Measurements from ENCODE around the gene TBRG1.

TBRG1 gene

GRCh38 chr11:124611064-124611463 is 11.6 kb upstream of the TBRG1 start, which contains the start of gene PANX3:
TSS of gene PANX3 (plus strand) at chr11:124611428. CDS start at chr11:124611557, 129 bp downstream.
- intact Hi-C loops (cut with DNase I) = no loop called here
- no peak for DNase-seq

- no peak for DNase-seq
- intact Hi-C loops (cut with DNase I) = no loop called here
Measured at GRCh38 chr11:124612045-124612444, 10.6 kb upstream of the TBRG1 start.

- DNase-seq = no peak
- intact Hi-C loops (cut with DNase I) = no loop called here
Measured at GRCh38 chr11:124612567-124613246, 10.0 kb upstream of the TBRG1 start.

- no peak for DNase-seq
- intact Hi-C loops (cut with DNase I) = no loop called here
Measured at GRCh38 chr11:124618863-124619262, 3.8 kb upstream of the TBRG1 start.

GRCh38 chr11:124623861-124624525 is 1.3 kb downstream of the TBRG1 start:
- intact Hi-C loops (cut with DNase I) = no loop called here
- DNase-seq = no peak

- no peak for DNase-seq
- intact Hi-C loops (cut with DNase I) = no loop called here
Measured at GRCh38 chr11:124625504-124626168, 3.0 kb downstream of the TBRG1 start.

GRCh38 chr11:124627546-124627945 is 4.9 kb downstream of the TBRG1 start:
- no peak for DNase-seq
- intact Hi-C loops (cut with DNase I) = no loop called here

- intact Hi-C loops (cut with DNase I) = no loop called here
- no peak for DNase-seq
Measured at GRCh38 chr11:124629961-124630360, 7.3 kb downstream of the TBRG1 start.

GRCh38 chr11:124633355-124633754 is 10.7 kb downstream of the TBRG1 start:
- DNase-seq = no peak
- intact Hi-C loops (cut with DNase I) = no loop called here

- no peak for DNase-seq
- intact Hi-C loops (cut with DNase I) = no loop called here
Measured at GRCh38 chr11:124635932-124636331, 13.3 kb downstream of the TBRG1 start.

- intact Hi-C loops (cut with DNase I) = no loop called here
Measured at GRCh38 chr11:124638500-124638899, 15.8 kb downstream of the TBRG1 start.

GRCh38 chr11:124639186-124639585 is 16.5 kb downstream of the TBRG1 start:
- no peak for DNase-seq
- intact Hi-C loops (cut with DNase I) = no loop called here

More at GRCh38 chr11:124638500-124638899, 15.8 kb downstream of the TBRG1 start:
- no peak for DNase-seq

GRCh38 chr11:124640666-124641065 is 18.0 kb downstream of the TBRG1 start:
- intact Hi-C loops (cut with DNase I) = no loop called here
- no peak for DNase-seq

- no peak for DNase-seq
- intact Hi-C loops (cut with DNase I) = no loop called here
Measured at GRCh38 chr11:124642628-124643027, 20.0 kb downstream of the TBRG1 start.

GRCh38 chr11:124643042-124643604 is 20.5 kb downstream of the TBRG1 start:
- no peak for DNase-seq
- intact Hi-C loops (cut with DNase I) = no loop called here

GRCh38 chr11:124643605-124644425 is 21.2 kb downstream of the TBRG1 start:
- intact Hi-C loops (cut with DNase I) = no loop called here
- DNase-seq = no peak

GRCh38 chr11:124644426-124645280 is 22.0 kb downstream of the TBRG1 start:
- intact Hi-C loops (cut with DNase I) = no loop called here
- DNase-seq = peak; percentile 38 to 87 (median 69)

- intact Hi-C loops (cut with DNase I) = no loop called here
Measured at GRCh38 chr11:124646148-124646547, 23.5 kb downstream of the TBRG1 start.

More at GRCh38 chr11:124646148-124646547, 23.5 kb downstream of the TBRG1 start:
- DNase-seq = no peak
